A549 (cell line): ENCODE results near the gene PIP5K1B. TPM values are rescaled to one million over a fixed set of nuclear protein-coding genes. Genes with fewer than 3 reads are reported as not detected.

ENCODE experiments used
- ATAC-seq, 2 experiments: fragments of 200-7000 bp in 1 of 2; fragments of >200 bp in 1 of 2; cut with Nextera tagmentation in 1 of 2; cut with Tn5 transposase in 1 of 2; 3 replicates each; pipeline versions ENCODE4 v1.8.0 to v1.9.1; 2018 to 2020; ENCODE audit warnings: mild to moderate bottlenecking in 1 of 2, moderate library complexity in 1 of 2
- CTCF ChIA-PET: fragments of 300-600 bp; sonication (Branson Sonifier 250); formaldehyde crosslinking; extraction: SDS; loops from one replicate; lab custom pipeline; 2021; ENCODE audit warnings: antibody characterized with exemption, inconsistent platforms; lab: Yijun Ruan, JAX
- POLR2A ChIA-PET: fragments of 350-600 bp; formaldehyde crosslinking; extraction: SDS; loops from one replicate; lab custom pipeline; 2021; ENCODE audit warnings: antibody characterized with exemption, inconsistent platforms; lab: Yijun Ruan, JAX
- DNase-seq, 2 experiments: peaks; one replicate each; pipeline versions ENCODE4 v3.0.0 to v3.0.0-alpha.2; 2011 to 2016; ENCODE audit warnings: low read depth in 1 of 2, low spot score in 1 of 2
- FAIRE-seq: peaks from 2 replicates; lab custom pipeline; 2011; peaks lifted over from hg19 to GRCh38; lab: Jason Lieb, UNC
- H3K27ac ChIP-seq, 2 experiments: fragments of >200 bp; sonication (Bioruptor Twin); formaldehyde crosslinking; 3 replicates each; pipeline ENCODE4 v1.5.1; 2016 to 2017
- H3K4me1 ChIP-seq: fragments of >200 bp; sonication (Bioruptor Twin); formaldehyde crosslinking; 3 replicates; pipeline ENCODE4 v1.6.1; 2016
- H3K4me2 ChIP-seq: fragments of >200 bp; sonication (Bioruptor Twin); formaldehyde crosslinking; 3 replicates; pipeline ENCODE4 v1.6.1; 2016
- H3K4me3 ChIP-seq: fragments of >200 bp; sonication (Bioruptor Twin); formaldehyde crosslinking; 3 replicates; pipeline ENCODE4 v1.5.1; 2016
- H3K9me3 ChIP-seq: fragments of >200 bp; sonication (Bioruptor Twin); formaldehyde crosslinking; 3 replicates; pipeline ENCODE4 v1.6.1; 2016
- CEBPB ChIP-seq, 2 experiments: fragments of >200 bp in 1 of 2; sonication (Bioruptor Twin) in 1 of 2; formaldehyde crosslinking in 1 of 2; IDR thresholded peaks; 2 replicates each; pipeline ENCODE4 v1.6.1; 2012 to 2016
- CHD4 ChIP-seq: fragments of 200-600 bp; sonication (generic); IDR thresholded peaks from 2 replicates; pipeline ENCODE4 v1.6.1; 2016; ENCODE audit warnings: antibody characterized with exemption, mild to moderate bottlenecking, borderline replicate concordance
- EP300 ChIP-seq, 2 experiments: fragments of >200 bp; sonication (Bioruptor Twin); formaldehyde crosslinking; IDR thresholded peaks; 2 replicates in 1 of 2; 3 replicates in 1 of 2; pipeline ENCODE4 v1.6.1; 2016 to 2017
- FOSB ChIP-seq: fragments of 250-450 bp; sonication (Bioruptor Pico); IDR thresholded peaks from 2 replicates; pipeline ENCODE4 v1.5.0; 2020; ENCODE audit warnings: mild to moderate bottlenecking, moderate library complexity
- FOSL2 ChIP-seq, 2 experiments: fragments of 450-650 bp in 1 of 2; fragments of >200 bp in 1 of 2; sonication (Bioruptor Twin) in 1 of 2; formaldehyde crosslinking; IDR thresholded peaks; 2 replicates each; pipeline versions ENCODE4 v1.5.0 to v1.6.1; 2016 to 2020; ENCODE audit warnings: mild to moderate bottlenecking in 1 of 2, moderate library complexity in 1 of 2
- FOXS1 ChIP-seq: fragments of 250-450 bp; sonication (Bioruptor Pico); IDR thresholded peaks from 2 replicates; pipeline ENCODE4 v1.5.0; 2020; ENCODE audit warnings: mild to moderate bottlenecking, moderate library complexity
- HDAC2 ChIP-seq: fragments of 200-600 bp; sonication (generic); IDR thresholded peaks from 2 replicates; pipeline ENCODE4 v1.6.1; 2016
- HEYL ChIP-seq: fragments of 250-450 bp; sonication (Bioruptor Pico); IDR thresholded peaks from 2 replicates; pipeline ENCODE4 v1.8.0; 2021; ENCODE audit warnings: mild to moderate bottlenecking, moderate library complexity
- HOXA7 ChIP-seq: fragments of 250-450 bp; sonication (Bioruptor Pico); IDR thresholded peaks from 2 replicates; pipeline ENCODE4 v1.5.0; 2020; ENCODE audit warnings: mild to moderate bottlenecking, moderate library complexity
- HOXB13 ChIP-seq: fragments of 250-450 bp; sonication (Bioruptor Pico); IDR thresholded peaks from 2 replicates; pipeline ENCODE4 v1.5.0; 2020; ENCODE audit warnings: low read depth, mild to moderate bottlenecking, moderate library complexity
- JUN ChIP-seq, 2 experiments: fragments of >200 bp; sonication (Bioruptor Twin); formaldehyde crosslinking; IDR thresholded peaks; 2 replicates in 1 of 2; 3 replicates in 1 of 2; pipeline ENCODE4 v1.6.1; 2016 to 2017
- JUNB ChIP-seq: fragments of >200 bp; sonication (Bioruptor Twin); formaldehyde crosslinking; IDR thresholded peaks from 2 replicates; pipeline ENCODE4 v1.6.1; 2016
- KDM1A ChIP-seq: fragments of 200-600 bp; sonication (generic); IDR thresholded peaks from 2 replicates; pipeline ENCODE4 v1.6.1; 2016; ENCODE audit warnings: low read depth, mild to moderate bottlenecking
- KDM5A ChIP-seq: fragments of 200-600 bp; sonication (generic); IDR thresholded peaks from 2 replicates; pipeline ENCODE4 v1.6.1; 2016; ENCODE audit warnings: antibody characterized with exemption, mild to moderate bottlenecking
- MAFK ChIP-seq: fragments of 450-650 bp; IDR thresholded peaks from 2 replicates; pipeline ENCODE4 v1.6.1; 2014; ENCODE audit not compliant: partially characterized antibody
- MAZ ChIP-seq: fragments of 150-350 bp; IDR thresholded peaks from 2 replicates; pipeline ENCODE4 v1.6.1; 2014; ENCODE audit warnings: antibody characterized with exemption, low read depth, low read length, borderline replicate concordance
- PHF8 ChIP-seq: fragments of 200-600 bp; sonication (generic); IDR thresholded peaks from 2 replicates; pipeline ENCODE4 v1.6.1; 2016; ENCODE audit warnings: low read depth, mild to moderate bottlenecking, antibody characterized with exemption, moderate library complexity, borderline replicate concordance
- POLR2A ChIP-seq: IDR thresholded peaks from 2 replicates; pipeline ENCODE4 v1.6.1; 2012; ENCODE audit warnings: mild to moderate bottlenecking, low read length
- POLR2AphosphoS2 ChIP-seq: conservative IDR thresholded peaks from 2 replicates; pipeline ENCODE4 v1.6.1; 2012; ENCODE audit warnings: low read length, improper control_type of control experiment, inconsistent platforms
- RAD21 ChIP-seq, 2 experiments: fragments of >200 bp in 1 of 2; sonication (Bioruptor Twin) in 1 of 2; formaldehyde crosslinking in 1 of 2; IDR thresholded peaks in 1 of 2; conservative IDR thresholded peaks in 1 of 2; 2 replicates in 1 of 2; 3 replicates in 1 of 2; pipeline ENCODE4 v1.6.1; 2012 to 2018; ENCODE audit warnings: inconsistent platforms in 1 of 2
- RARB ChIP-seq: fragments of 250-450 bp; sonication (Bioruptor Pico); IDR thresholded peaks from 2 replicates; pipeline ENCODE4 v1.8.0; 2021; ENCODE audit warnings: mild to moderate bottlenecking, moderate library complexity
- ZC3H11A ChIP-seq: fragments of 450-650 bp; IDR thresholded peaks from 2 replicates; pipeline ENCODE4 v1.6.1; 2014; ENCODE audit warnings: antibody characterized with exemption, mild to moderate bottlenecking
- ZSCAN20 ChIP-seq: fragments of 250-450 bp; sonication (Bioruptor Pico); IDR thresholded peaks from 2 replicates; pipeline ENCODE4 v1.8.0; 2022; ENCODE audit warnings: mild to moderate bottlenecking, moderate library complexity
- WGBS: methylation state at CpG from one replicate; pipeline ENCODE4 v1.1.6; 2017; ENCODE audit errors: missing lambda C conversion rate; 5-methylcytosine and 5-hydroxymethylcytosine counted together
- polyA plus RNA-seq, 4 experiments: library from polyadenylated mRNA; depleted of rRNA in 3 of 4; stranded (reverse); fragments of >200 nt; fragmentation: RNase III in 1 of 4; extraction: RNeasy Plus Mini Kit Qiagen cat#74134 plus additional on column Dnase treatment in 1 of 4; gene quantifications; 2 replicates in 3 of 4; 3 replicates in 1 of 4; pipeline ENCODE4 v1.2.3, GENCODE V29; 2011 to 2017
- TF ChIP-seq, protein P1 (sequence below): fragments of 250-450 bp; sonication (Bioruptor Pico); IDR thresholded peaks from 2 replicates; pipeline ENCODE4 v1.5.0; 2020; ENCODE audit warnings: low read depth, mild to moderate bottlenecking, moderate library complexity
- TF ChIP-seq, protein P2 (sequence below): IDR thresholded peaks from 2 replicates; pipeline ENCODE4 v1.6.1; 2012

PIP5K1B gene
- polyA plus RNA-seq, 2 of the 4 experiments (the other 2 are of a cell fraction) = not detected

DNA sequence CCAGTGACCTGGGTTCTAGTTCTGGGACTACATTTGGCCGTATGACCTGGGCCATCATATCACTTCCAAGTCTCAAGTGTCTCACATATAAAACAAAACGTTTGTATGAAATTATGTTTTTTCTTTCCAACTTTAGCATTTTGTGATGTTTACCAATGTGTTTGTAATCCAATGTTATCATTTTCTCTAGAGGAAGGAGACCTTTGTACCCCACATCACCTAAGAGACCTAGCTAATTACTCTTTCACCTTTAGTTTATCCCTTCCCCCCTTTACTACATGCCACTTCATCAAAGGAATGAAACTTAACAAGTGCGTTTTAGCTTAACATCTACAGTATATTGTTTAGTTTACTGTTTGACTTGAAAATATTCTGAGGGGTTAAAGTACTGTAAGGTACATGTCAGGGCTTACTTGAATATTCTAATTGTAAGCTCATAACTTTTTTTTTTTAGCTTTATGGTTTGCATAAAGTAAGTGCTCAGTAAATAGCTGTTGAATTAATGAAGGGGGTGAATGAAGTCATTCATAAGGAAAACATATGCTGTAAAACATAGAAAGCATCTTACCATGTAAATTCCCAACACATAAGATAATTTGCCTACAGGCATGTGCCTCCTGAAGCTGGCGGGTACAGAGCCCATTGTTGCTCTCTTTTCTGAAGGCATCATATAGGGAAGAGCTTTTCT is 2.9 kb downstream of the PIP5K1B start:
- Histone ChIP-seq H3K4me3 (no peak overlapping the region), H3K27ac (no peak overlapping the region), H3K9me3 (no peaks in the 10 kb centered on the region), H3K4me1 (peaks cover 8% of the 10 kb centered on the region; the same call in 2 of the 3 replicates)
- DNase-seq = no peak
- ChIA-PET CTCF (interaction anchor here (0.6 to 0.7 kb wide), 2 partner anchors 137 to 293 kb away, joined by 3 read pairs; no protein-coding TSS in a partner anchor), POLR2A (interaction anchor here (1.3 kb wide), 1 partner anchor 72 kb away, joined by 3 read pairs; a partner anchor contains a TSS)
- TF ChIP-seq JUNB (no peak), PHF8 (no peak), POLR2AphosphoS2 (no peak), MAFK (no peak), HDAC2 (no peak), RAD21 (conservative IDR thresholded peaks at IDR 0.05 in 1 of 2, IDR thresholded peaks at IDR 0.05 in 1 of 2) (no peak), FOSL2 (IDR thresholded peaks at IDR 0.05) (no peak), FOSL2 (CRISPR knock-in tag; IDR thresholded peaks at IDR 0.05) (no peak), HOXB13 (CRISPR knock-in tag) (no peak), JUN (IDR thresholded peaks at IDR 0.05) (no peak), FOXS1 (CRISPR knock-in tag) (no peak), CHD4 (no peak), FOSB (CRISPR knock-in tag) (no peak), KDM1A (no peak), HOXA7 (CRISPR knock-in tag) (no peak), RARB (no peak), ZC3H11A (no peak)
- TF ChIP-seq, protein P1, sequence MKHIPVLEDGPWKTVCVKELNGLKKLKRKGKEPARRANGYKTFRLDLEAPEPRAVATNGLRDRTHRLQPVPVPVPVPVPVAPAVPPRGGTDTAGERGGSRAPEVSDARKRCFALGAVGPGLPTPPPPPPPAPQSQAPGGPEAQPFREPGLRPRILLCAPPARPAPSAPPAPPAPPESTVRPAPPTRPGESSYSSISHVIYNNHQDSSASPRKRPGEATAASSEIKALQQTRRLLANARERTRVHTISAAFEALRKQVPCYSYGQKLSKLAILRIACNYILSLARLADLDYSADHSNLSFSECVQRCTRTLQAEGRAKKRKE = no peak
- TF ChIP-seq, all 56 proteins: peak for 0
- no peak for FAIRE-seq
- WGBS = 9% methylated on average over 4 of the region's 4 CpGs
- no peak for ATAC-seq
- no peak overlapping the region for H3K4me2 ChIP-seq

DNA sequence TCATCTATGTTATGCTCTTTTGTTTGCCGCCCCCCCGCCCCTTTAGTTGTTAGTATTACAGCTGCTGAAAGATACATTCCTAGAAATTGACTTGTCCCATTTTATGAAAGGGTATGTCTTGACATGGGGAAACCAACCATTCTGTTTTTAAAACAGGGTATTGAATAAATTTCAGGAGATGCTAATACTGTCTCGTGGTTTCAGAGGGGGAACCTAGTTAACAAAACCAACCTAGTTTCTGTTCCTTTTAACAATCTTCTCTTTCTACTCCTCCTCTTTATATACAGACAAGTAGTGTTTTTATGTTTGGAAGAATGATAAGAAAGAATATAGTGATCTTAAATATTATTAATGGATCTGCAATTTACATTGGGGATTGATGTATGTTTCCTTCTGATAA is 3.5 kb downstream of the PIP5K1B start:
- H3K27ac ChIP-seq = no peak overlapping the region
- POLR2A ChIA-PET = no interaction called here
- FAIRE-seq = no peak
- TF ChIP-seq EP300 (IDR thresholded peaks at IDR 0.05) (no peak), RARB (no peak), RAD21 (conservative IDR thresholded peaks at IDR 0.05 in 1 of 2, IDR thresholded peaks at IDR 0.05 in 1 of 2) (no peak), MAZ (no peak), CEBPB (IDR thresholded peaks at IDR 0.05) (no peak), POLR2A (no peak), MAFK (no peak), POLR2AphosphoS2 (no peak), HEYL (CRISPR knock-in tag) (no peak), FOSB (CRISPR knock-in tag) (no peak), ZSCAN20 (CRISPR knock-in tag) (no peak), KDM5A (no peak)
- TF ChIP-seq, protein P2, sequence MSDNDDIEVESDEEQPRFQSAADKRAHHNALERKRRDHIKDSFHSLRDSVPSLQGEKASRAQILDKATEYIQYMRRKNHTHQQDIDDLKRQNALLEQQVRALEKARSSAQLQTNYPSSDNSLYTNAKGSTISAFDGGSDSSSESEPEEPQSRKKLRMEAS = no peak
- H3K4me3 ChIP-seq = no peak overlapping the region
- CTCF ChIA-PET = interaction anchor here (0.7 kb wide), 1 partner anchor 136 kb away, joined by 3 read pairs; no protein-coding TSS in a partner anchor
- ATAC-seq = no peak
- 0% methylated on average over 3 of the region's 3 CpGs for WGBS
- H3K4me2 ChIP-seq = no peak overlapping the region
- no peak for DNase-seq
- H3K9me3 ChIP-seq = no peaks in the 10 kb centered on the region
- H3K4me1 ChIP-seq = peaks cover 8% of the 10 kb centered on the region; the same call in 2 of the 3 replicates
